Measurements from ENCODE around the gene CMSS1.

Gene CMSS1

DNA sequence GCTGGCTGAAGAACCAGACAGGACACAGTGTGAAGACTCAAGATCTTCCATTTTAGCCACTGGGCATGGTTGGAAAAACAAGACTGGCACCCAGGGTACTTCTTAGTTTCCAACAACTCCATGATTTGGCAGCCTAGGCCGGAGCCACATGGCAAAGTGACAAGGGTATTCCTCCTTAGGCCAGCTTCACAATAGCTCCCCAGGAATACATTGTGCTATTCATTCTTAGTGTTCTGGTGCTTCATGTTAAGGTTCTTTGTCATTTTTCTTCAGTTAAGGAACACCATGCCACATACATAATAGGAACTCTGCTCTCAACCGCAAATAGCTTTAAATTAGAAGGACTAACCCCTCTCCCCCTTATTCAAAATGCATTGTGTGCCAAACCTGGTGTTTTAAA lies 304.7 kb downstream of the CMSS1 start:
- in situ Hi-C loops (cut with HindIII; ENCODE audit: low sequenced_read_pairs) = no loop called here

DNA sequence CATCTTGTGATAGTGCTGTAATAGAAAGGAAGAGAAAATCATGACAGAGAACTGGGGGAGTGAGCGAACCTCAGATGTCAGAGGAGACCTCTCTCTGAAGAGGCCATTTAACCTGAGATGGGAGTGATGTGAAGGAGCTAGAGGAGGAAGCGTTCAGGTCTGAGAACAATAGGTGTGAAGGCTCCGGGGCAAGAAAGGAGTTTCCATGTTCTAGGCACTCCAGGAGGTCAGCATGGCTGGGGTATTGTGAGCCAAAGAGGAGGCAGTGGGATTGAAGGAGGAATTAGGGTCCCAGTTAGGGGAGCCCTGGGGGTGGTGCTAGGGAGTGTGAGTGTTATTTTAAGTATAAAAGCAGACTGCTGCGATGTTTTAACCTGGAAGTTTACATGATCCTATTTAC lies 305.4 kb downstream of the CMSS1 start:
- in situ Hi-C loops (cut with HindIII; ENCODE audit: low sequenced_read_pairs) = no loop called here

DNA sequence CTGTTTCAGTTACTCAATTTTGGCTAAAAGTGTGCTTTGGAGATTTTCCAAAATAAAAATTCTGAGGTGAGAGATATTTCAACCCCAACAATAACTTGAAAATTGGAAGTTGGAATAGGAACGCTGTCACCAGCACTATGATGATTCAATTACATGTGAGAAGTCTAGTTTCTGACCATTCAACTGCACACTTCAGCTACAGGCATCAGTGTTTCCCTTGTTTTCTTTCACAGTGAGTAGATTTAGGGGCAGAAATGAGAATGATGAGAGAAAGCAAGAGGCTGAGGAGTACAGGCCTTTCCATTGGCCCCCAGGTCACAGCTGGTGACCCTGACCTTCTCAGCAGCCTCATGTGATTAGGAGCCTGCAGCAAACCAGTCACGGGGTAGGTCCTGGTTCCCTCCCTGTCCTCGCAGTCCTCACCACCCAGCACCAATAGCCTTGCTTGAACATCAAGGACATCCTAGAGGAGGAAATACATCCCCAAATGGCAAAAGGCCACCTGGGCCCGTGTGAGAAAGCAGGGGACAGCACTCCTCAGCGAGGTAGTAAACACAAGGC lies 306.6 kb downstream of the CMSS1 start:
- in situ Hi-C loops (cut with HindIII; ENCODE audit: low sequenced_read_pairs) = no loop called here

GRCh38 chr3:100125161-100125938 lies 307.7 kb downstream of the CMSS1 start:
- in situ Hi-C loops (cut with HindIII; ENCODE audit: low sequenced_read_pairs) = no loop called here

DNA sequence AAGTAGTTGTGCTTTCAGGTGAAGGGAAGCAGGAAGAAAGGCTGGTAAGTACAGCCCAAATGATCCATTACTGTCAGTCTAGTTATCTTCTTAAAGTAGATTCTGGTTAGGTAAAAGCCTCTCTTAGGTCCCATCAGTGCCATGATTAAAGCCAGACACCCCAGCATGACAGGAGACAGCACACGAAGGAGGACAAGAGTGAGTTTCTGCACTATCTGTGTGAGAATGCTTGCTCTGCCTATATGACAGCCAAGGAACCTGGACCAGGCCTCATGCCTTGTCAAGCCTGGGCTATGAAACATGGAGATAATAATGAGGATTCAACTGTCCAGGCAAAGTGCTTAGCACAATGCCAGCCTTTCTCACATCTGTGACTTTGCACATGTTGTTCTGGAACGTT lies 310.1 kb downstream of the CMSS1 start:
- in situ Hi-C loops (cut with HindIII; ENCODE audit: low sequenced_read_pairs) = no loop called here

DNA sequence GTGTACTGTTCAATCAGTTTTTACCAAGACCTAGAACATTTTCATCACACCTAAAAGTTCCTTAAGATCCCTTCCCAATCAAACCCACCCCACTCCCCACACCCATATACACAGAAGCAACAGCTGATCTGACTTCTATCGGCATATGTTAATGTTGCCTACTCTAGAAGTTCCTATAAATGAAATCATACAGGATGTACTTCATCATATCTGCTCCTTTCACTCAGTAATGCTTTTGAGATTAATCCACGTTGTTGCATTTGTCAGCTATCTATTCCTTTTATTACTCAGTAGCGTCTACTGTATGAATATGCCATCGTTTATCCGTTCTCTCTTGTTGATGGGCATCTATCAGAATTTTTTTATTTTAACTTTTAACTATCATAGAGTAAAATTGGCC lies 310.9 kb downstream of the CMSS1 start:
- in situ Hi-C loops (cut with HindIII; ENCODE audit: low sequenced_read_pairs) = no loop called here

DNA sequence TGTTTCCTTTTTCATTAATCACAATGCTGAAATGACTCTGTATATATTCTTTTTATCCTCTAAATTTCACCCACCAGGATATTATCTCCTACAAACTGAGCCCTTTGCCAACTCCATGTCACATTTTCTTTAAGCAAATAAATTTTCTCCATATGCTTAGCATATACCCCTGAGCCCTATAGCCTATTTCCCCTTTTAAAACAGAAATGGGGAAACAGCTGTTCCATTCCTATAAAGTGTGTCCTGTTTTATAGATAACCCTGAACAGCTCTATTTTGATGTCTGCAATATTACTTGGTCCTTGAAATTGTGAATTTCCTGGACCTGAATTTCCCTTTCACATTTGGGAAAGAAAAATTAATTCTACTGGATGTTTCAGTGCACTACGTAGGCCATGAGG lies 312.3 kb downstream of the CMSS1 start:
- in situ Hi-C loops (cut with HindIII; ENCODE audit: low sequenced_read_pairs) = no loop called here

DNA sequence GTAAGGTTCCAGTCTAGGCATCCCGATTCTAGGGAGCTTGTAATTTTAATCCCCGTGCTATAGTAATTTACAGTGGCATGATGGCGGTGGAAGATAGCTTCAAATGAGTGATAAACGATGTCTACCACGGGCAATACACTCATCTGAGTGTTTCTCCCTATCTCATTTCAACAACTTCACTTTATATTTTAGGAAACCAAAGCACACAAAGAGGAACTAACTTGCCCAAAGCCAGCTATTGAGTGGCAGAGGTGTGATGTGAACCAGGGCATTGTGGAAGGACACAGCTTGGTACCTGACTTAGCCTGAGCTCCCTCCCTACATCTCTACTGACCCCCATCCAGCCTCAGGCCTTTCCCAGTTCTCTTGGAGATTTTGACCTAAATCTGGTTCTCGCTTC lies 313.6 kb downstream of the CMSS1 start:
- in situ Hi-C loops (cut with HindIII; ENCODE audit: low sequenced_read_pairs) = no loop called here

DNA sequence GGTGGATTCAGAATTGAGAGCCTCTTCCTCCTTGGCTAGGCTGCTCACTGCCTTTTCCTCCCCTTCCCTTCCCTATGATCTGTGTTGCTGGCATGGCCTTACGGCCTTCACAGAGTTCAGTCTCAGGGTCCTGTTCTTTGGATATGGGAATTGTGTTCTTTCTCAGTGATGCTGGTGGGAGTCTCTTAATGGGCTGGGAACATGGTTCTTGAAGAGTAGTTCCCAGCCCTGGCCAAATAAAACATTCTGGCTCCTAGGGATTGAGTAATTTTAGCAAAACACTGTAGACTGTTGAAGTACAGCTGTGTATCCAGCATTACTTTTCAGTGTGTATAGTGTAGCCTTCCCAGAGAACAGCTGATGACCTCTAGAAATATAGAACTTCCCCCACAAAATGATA lies 319.3 kb downstream of the CMSS1 start:
- in situ Hi-C loops (cut with HindIII; ENCODE audit: low sequenced_read_pairs) = no loop called here

- in situ Hi-C loops (cut with HindIII; ENCODE audit: low sequenced_read_pairs) = no loop called here
Observed at GRCh38 chr3:100140976-100141375, 323.3 kb downstream of the CMSS1 start.

DNA sequence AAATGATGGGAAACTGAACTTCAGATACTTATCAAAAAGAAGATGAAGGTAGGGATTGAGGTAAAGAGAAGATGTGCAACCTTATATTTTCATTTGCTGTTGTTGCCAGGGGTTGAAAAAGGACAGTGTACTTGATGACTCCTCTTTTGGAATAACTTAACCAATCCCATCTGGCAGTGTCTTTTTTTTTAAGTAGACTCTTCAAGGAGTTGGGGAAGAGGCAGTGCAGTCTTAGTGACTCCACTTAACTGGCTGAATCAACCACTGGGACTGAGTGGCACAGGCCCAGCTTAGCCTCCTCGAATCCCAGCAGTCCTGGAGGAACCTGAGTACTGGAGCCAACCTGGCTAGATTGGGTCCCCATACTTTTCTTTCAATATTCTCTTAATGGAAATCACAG lies 323.9 kb downstream of the CMSS1 start:
- in situ Hi-C loops (cut with HindIII; ENCODE audit: low sequenced_read_pairs) = no loop called here

GRCh38 chr3:100144255-100144866 lies 326.7 kb downstream of the CMSS1 start:
- in situ Hi-C loops (cut with HindIII; ENCODE audit: low sequenced_read_pairs) = no loop called here

DNA sequence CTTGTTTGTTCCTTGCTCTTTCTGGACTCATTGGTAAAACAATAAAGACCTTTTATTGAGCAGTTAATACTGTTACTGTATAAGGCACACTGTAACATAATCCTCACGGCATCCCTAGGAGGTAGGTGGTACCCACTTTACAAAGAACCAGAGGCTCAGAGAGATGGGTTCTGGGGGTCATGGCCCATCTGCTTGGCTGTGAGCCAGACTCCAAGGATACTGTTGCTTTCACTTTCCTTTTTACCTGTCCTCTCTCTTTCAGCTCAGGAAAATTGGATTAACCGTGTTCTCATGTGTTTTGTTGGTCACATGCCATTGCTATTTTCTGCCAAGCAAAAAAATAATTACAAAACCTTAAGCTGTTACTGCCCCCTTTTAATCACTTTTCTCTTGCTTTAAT lies 331.5 kb downstream of the CMSS1 start:
- in situ Hi-C loops (cut with HindIII; ENCODE audit: low sequenced_read_pairs) = no loop called here

DNA sequence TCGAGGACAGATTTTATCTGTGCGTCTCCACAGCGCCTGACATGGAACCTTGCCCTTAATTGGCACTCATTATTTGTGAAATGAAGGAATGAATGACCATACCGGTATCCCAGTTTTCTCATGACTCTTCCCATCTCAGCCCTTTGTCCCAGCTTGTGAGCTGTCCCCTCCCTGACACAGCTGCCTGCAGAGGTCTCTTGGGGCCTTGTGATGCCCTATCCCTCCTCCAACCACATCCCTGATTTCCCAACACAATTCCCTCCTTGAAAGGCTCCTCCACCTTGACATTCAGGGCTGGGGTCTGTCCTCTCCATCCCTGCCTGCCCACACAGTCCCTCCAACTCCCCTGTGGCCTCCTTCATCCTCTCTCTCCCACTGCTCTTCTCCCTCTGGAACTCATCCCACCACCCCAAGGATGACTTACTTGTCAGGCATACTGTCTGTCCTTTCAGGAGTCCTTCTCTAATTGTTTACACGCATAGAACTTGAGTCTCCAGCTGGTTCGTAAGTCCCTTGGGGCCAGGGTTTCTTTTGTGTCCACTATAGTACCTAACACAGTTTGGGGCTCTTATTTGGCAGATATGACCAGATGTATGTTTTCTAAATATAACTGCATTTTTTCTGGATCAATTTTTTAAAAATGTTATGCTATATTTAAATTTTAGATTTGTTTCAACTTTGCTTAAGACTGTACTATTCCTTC lies 332.2 kb downstream of the CMSS1 start:
- in situ Hi-C loops (cut with HindIII; ENCODE audit: low sequenced_read_pairs) = no loop called here

- in situ Hi-C loops (cut with HindIII; ENCODE audit: low sequenced_read_pairs) = no loop called here
Observed at GRCh38 chr3:100150473-100150872, 332.8 kb downstream of the CMSS1 start.

- in situ Hi-C loops (cut with HindIII; ENCODE audit: low sequenced_read_pairs) = no loop called here
Observed at GRCh38 chr3:100151024-100151707, 333.5 kb downstream of the CMSS1 start.

- in situ Hi-C loops (cut with HindIII; ENCODE audit: low sequenced_read_pairs) = no loop called here
Observed at GRCh38 chr3:100154171-100154570, 336.5 kb downstream of the CMSS1 start.

GRCh38 chr3:100155128-100155527 lies 337.5 kb downstream of the CMSS1 start:
- in situ Hi-C loops (cut with HindIII; ENCODE audit: low sequenced_read_pairs) = no loop called here

- in situ Hi-C loops (cut with HindIII; ENCODE audit: low sequenced_read_pairs) = no loop called here
Observed at GRCh38 chr3:100155590-100155989, 337.9 kb downstream of the CMSS1 start.

DNA sequence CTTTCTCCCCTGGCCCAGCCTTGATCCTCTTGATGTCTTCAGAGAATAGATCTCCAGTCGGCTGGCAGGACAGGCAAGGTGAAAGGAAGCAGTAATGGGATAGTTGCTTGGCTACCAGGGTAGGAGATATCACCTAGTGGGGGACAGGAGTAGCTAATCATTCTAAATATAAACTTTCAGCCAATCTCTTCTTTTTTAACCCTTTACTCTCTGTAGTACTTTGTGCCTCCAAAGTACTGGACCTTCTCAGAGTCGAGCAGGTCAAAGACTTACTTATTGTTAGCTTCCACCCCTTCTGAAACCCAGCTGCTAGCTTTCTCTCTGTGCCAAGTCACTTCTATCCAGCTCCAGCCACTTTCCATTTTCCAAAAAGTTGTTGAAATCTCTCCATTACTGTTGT lies 340.0 kb downstream of the CMSS1 start:
- in situ Hi-C loops (cut with HindIII; ENCODE audit: low sequenced_read_pairs) = no loop called here

- in situ Hi-C loops (cut with HindIII; ENCODE audit: low sequenced_read_pairs) = no loop called here
Observed at GRCh38 chr3:100158918-100159330, 341.3 kb downstream of the CMSS1 start.
